ENCODE measurements around the gene COA7. TPM values are rescaled to one million over a fixed set of nuclear protein-coding genes. Genes with fewer than 3 reads are reported as not detected.
A peak's percentile ranks its signal among the peaks of the same experiment; 100 is the strongest.
"Not testable (repeated sequence)": the region's sequence is repeated elsewhere in the genome, so short reads cannot be mapped to it uniquely, and the experiment has no call there.

Gene COA7
- total and polyA plus RNA-seq, 11 donors = 6.4 to 19.5 (median 16.3) TPM

DNA sequence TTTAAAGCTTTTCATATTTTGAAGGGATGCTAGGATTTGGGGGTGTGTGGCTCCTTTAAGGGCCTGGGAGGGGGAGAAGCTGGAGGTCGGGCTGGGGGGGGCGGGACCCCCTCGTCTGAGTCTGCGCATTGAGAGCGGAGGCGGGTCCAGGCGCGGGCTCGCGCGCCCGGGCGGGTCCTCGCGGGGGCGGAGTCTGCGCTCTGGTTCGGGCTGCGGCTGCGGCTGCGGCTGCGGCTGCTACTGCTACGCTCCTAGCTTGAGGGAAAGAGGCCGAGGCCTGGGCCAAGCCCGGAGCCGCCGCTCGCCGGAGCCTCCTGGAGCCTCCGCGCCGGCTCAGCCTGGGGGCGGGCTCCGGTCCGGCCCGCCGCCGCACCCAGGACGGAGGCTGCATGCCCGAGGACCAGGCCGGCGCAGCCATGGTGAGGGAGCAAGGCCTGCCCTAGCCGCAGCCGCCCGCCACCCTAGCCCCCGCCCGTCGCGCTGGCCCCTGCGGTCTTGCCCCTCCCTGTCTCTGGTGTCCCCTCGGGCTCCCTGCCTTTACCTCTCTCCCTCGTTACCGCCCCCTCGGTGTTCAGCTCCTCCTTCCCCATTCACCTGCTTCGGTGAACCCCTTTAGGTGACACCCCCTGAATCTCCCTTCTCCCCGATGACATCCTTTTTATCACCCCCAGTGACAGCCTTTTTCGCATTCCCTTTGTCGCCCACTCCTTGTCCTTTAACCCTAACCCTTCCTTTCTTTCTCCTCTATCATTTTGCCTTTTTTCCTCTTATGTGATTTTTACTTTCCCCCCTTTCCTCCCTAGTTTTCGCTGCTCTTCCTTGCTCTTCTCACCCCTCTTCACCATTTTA, 28.3 kb upstream of the COA7 start, which contains the start of gene ZYG11B:
Gene ZYG11B, plus strand, starts transcription at position 189 of the 849 bp plus-strand sequence. Its CDS starts 201 bp downstream, at position 390.
- DNase-seq (peak; percentile 92 to 96 (median 92)), ATAC-seq (peak; percentile 84 to 98 (median 96))
- WGBS, 4 donors = 0 to 1% (median 0%) methylated on average over 18 to 59 of the region's 59 CpGs
- intact Hi-C loops (cut with DNase I) = loop anchor here in 3 of 10 donors (2.0 kb wide), 1 partner anchor 24 kb away; no protein-coding TSS in a partner anchor
- no peaks in the 10 kb centered on the region for H3K9me3 ChIP-seq
- no peaks in the 10 kb centered on the region for H3K36me3 ChIP-seq
- peak; percentile 53 to 84 for TF ChIP-seq POLR2A (IDR thresholded peaks at IDR 0.05)
- TF ChIP-seq, protein P1, sequence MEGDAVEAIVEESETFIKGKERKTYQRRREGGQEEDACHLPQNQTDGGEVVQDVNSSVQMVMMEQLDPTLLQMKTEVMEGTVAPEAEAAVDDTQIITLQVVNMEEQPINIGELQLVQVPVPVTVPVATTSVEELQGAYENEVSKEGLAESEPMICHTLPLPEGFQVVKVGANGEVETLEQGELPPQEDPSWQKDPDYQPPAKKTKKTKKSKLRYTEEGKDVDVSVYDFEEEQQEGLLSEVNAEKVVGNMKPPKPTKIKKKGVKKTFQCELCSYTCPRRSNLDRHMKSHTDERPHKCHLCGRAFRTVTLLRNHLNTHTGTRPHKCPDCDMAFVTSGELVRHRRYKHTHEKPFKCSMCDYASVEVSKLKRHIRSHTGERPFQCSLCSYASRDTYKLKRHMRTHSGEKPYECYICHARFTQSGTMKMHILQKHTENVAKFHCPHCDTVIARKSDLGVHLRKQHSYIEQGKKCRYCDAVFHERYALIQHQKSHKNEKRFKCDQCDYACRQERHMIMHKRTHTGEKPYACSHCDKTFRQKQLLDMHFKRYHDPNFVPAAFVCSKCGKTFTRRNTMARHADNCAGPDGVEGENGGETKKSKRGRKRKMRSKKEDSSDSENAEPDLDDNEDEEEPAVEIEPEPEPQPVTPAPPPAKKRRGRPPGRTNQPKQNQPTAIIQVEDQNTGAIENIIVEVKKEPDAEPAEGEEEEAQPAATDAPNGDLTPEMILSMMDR (IDR thresholded peaks at IDR 0.05) = no peak
- peak within 1 kb of the TSS; percentile 73 to 99 (median 92) for H3K4me3 ChIP-seq
- peaks cover 5 to 33% (median 23%) of the 10 kb centered on the region in 12 donors for H3K4me1 ChIP-seq
- no peaks in the 10 kb centered on the region for H3K27me3 ChIP-seq
- H3K27ac ChIP-seq = peak within 1 kb of the TSS; percentile 59 to 95 (median 90)

DNA sequence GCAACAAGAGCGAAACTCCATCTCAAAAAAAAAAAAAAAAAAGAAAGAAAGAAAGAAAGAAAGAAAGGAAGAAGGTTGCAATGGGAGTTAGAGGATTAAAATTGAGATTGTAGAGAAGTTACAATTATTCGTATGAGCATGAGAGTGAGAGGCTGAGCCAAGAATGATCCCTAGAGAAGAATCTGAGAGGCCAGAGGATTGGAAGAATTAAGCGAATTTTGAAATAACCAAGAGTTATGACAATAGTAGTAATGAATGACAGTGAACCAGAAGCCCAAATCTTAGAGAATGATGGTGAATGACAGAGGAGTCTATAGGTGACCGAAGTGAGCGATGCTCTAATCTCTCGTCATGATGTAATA, 27.7 kb upstream of the COA7 start:
- DNase-seq (no peak), ATAC-seq (no peak)
- Histone ChIP-seq H3K36me3 (no peaks in the 10 kb centered on the region), H3K27ac (peak overlapping the region in 8 of 12 donors; percentile 1 to 95 (median 88)), H3K27me3 (no peaks in the 10 kb centered on the region), H3K4me1 (peaks cover 5 to 33% (median 23%) of the 10 kb centered on the region in 12 donors), H3K4me3 (peak overlapping the region; percentile 73 to 99 (median 92)), H3K9me3 (no peaks in the 10 kb centered on the region)
- TF ChIP-seq, protein P1 (IDR thresholded peaks at IDR 0.05) = no peak
- TF ChIP-seq POLR2A (IDR thresholded peaks at IDR 0.05) = no peak
- WGBS, 4 donors = 8 to 11% (median 9%) methylated on average over 5 to 6 of the region's 6 CpGs
- intact Hi-C loops (cut with DNase I) = loop anchor here in 3 of 10 donors (2.0 kb wide), 1 partner anchor 23 kb away; no protein-coding TSS in a partner anchor

DNA sequence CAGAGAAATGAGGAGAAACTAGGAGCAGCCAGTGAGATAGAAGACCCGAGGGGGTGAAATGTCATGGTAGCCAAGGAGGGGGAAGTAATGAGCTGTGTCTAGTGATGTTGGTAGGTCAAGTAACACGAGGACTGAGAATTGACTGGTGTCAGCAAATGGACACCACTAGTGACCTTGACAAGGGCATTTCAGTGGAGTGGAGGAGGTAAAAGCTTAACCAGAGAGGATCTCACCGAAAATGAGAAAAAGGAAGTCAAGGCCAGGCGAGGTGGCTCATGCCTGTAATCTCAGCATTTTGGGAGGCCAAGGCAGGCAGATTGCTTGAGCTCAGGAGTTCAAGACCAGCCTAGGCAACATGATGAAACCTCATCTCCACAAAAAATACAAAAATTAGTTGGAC, 25.1 kb upstream of the COA7 start:
- no peaks in the 10 kb centered on the region for H3K27me3 ChIP-seq
- intact Hi-C loops (cut with DNase I) = no loop called here
- TF ChIP-seq, protein P1 (IDR thresholded peaks at IDR 0.05) = no peak
- TF ChIP-seq POLR2A (IDR thresholded peaks at IDR 0.05) = no peak
- no peaks in the 10 kb centered on the region for H3K9me3 ChIP-seq
- H3K4me1 ChIP-seq = peaks cover 3 to 19% (median 12%) of the 10 kb centered on the region in 12 donors
- no peaks in the 10 kb centered on the region for H3K36me3 ChIP-seq
- no peak overlapping the region for H3K4me3 ChIP-seq
- DNase-seq = no peak
- H3K27ac ChIP-seq = no peak overlapping the region
- 82 to 88% (median 86%) methylated on average over 4 of the region's 4 CpGs for WGBS, 4 donors
- no peak for ATAC-seq

DNA sequence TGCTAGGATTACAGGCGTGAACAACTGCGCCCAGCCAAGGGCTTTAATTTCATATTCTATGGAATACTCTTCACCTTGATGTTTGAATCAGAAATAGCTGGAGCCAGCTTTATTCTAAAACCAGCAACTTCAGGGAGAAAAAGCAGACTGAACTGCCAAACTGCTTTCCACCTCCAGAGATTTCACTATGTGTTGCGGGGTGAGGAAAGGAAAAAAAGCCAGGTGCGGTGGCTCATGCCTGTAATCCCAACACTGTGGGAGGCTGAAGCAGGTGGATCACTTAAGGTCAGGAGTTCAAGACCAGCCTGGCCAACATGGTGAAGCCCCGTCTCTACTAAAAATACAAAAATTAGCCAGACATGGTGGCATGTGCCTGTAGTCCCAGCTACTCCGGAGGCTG, 17.1 kb upstream of the COA7 start:
- H3K27me3 ChIP-seq; H3K4me1 ChIP-seq; DNase-seq; H3K27ac ChIP-seq; H3K36me3 ChIP-seq; intact Hi-C loops (cut with DNase I); ATAC-seq; H3K9me3 ChIP-seq; H3K4me3 ChIP-seq: not testable (repeated sequence)
- 88 to 95% (median 93%) methylated on average over 6 of the region's 6 CpGs for WGBS, 4 donors

Measured in heart left ventricle (tissue), 16 donors.